Tibial nerve (tissue), 4 donors: ENCODE data around the gene CD55. TPM values are rescaled to one million over a fixed set of nuclear protein-coding genes. Genes with fewer than 3 reads are reported as not detected.

Experiments
- DNase-seq, 2 donors: peaks; one replicate each; pipeline ENCODE4 v3.0.0-alpha.2; 2019; ENCODE audit warnings: low spot score in 2 of 2
- H3K27ac ChIP-seq, 4 donors: fragments of 200-600 bp; sonication (generic) in 3 of 4; one replicate each; pipeline ENCODE4 v1.5.1; 2017 to 2019; ENCODE audit warnings: mild to moderate bottlenecking in 1 of 4
- H3K27me3 ChIP-seq, 2 donors: fragments of 200-600 bp; sonication (generic) in 1 of 2; one replicate each; pipeline versions ENCODE4 v1.5.1 to v1.6.0; 2017 to 2019
- H3K36me3 ChIP-seq, 3 donors: fragments of 200-600 bp; sonication (generic); one replicate each; pipeline ENCODE4 v1.5.1; 2018 to 2019
- H3K4me1 ChIP-seq, 4 donors: fragments of 200-600 bp; sonication (generic) in 3 of 4; one replicate each; pipeline ENCODE4 v1.5.1; 2017 to 2019
- H3K4me3 ChIP-seq, 4 donors: fragments of 200-600 bp; sonication (generic) in 3 of 4; one replicate each; pipeline ENCODE4 v1.5.1; 2017 to 2019; ENCODE audit warnings: mild to moderate bottlenecking in 1 of 4, moderate library complexity in 1 of 4
- H3K9me3 ChIP-seq, 4 donors: fragments of 200-600 bp; sonication (generic) in 3 of 4; one replicate each; pipeline ENCODE4 v1.5.1; 2017 to 2019
- CTCF ChIP-seq, 5 experiments: fragments of 200-600 bp in 3 of 5; fragments of 450-650 bp in 2 of 5; sonication (generic) in 3 of 5; IDR thresholded peaks; one replicate each; pipeline ENCODE4 v1.5.1; 2016 to 2019; ENCODE audit warnings: antibody characterized with exemption in 5 of 5, mild to moderate bottlenecking in 3 of 5, moderate library complexity in 2 of 5
- EP300 ChIP-seq, 2 donors: sonication (generic); formaldehyde crosslinking; IDR thresholded peaks; one replicate each; pipeline ENCODE4 v1.6.1; 2017; ENCODE audit warnings: antibody characterized with exemption in 2 of 2, mild to moderate bottlenecking in 1 of 2
- POLR2A ChIP-seq, 2 donors: fragments of 450-650 bp; IDR thresholded peaks; one replicate each; pipeline ENCODE4 v1.6.1; 2017; ENCODE audit warnings: antibody characterized with exemption in 2 of 2, mild to moderate bottlenecking in 2 of 2, moderate library complexity in 2 of 2
- WGBS, 2 donors: methylation state at CpG; one replicate each; pipeline ENCODE4 v1.1.5; 2018; 5-methylcytosine and 5-hydroxymethylcytosine counted together
- total RNA-seq, 4 donors: library from RNA; depleted of rRNA; stranded (reverse); fragments of >200 nt; gene quantifications; one replicate each; pipeline ENCODE4 v1.1.0, GENCODE V29; 2016

CD55 gene
- total RNA-seq, 4 donors from 2014 or later, result 60.8 to 94.2 (median 89.6) TPM

- Histone ChIP-seq H3K9me3 (no peaks in the 10 kb centered on the region), H3K27ac (peak overlapping the region in 2 of 4 donors; percentile 50 to 64), H3K27me3 (no peaks in the 10 kb centered on the region), H3K36me3 (no peaks in the 10 kb centered on the region), H3K4me1 (peaks cover 0 to 9% (median 0%) of the 10 kb centered on the region in 4 donors), H3K4me3 (no peak overlapping the region)
- WGBS, 2 donors, result 51 to 65% methylated on average over 2 of the region's 2 CpGs
- no peak for DNase-seq
- TF ChIP-seq EP300 (IDR thresholded peaks at IDR 0.05) (no peak), CTCF (IDR thresholded peaks at IDR 0.05) (no peak), POLR2A (IDR thresholded peaks at IDR 0.05) (no peak)
These were observed 23.3 kb upstream of the CD55 start for GRCh38 chr1:207298186-207298585.

- TF ChIP-seq POLR2A (IDR thresholded peaks at IDR 0.05), result no peak
- no peak for TF ChIP-seq EP300 (IDR thresholded peaks at IDR 0.05)
- no peak for TF ChIP-seq CTCF (IDR thresholded peaks at IDR 0.05)
- no peak overlapping the region for H3K4me3 ChIP-seq
- peak overlapping the region in 2 of 4 donors; percentile 50 to 64 for H3K27ac ChIP-seq
- no peaks in the 10 kb centered on the region for H3K36me3 ChIP-seq
- no peak for DNase-seq
- WGBS, 2 donors, result 53 to 57% methylated on average over 4 of the region's 4 CpGs
- H3K4me1 ChIP-seq, result peaks cover 0 to 9% (median 0%) of the 10 kb centered on the region in 4 donors
- H3K27me3 ChIP-seq, result no peaks in the 10 kb centered on the region
- H3K9me3 ChIP-seq, result no peaks in the 10 kb centered on the region
These were observed 22.7 kb upstream of the CD55 start for GRCh38 chr1:207298636-207299398.

GRCh38 chr1:207300970-207301369 lies 20.5 kb upstream of the CD55 start:
- Histone ChIP-seq H3K27me3 (no peaks in the 10 kb centered on the region), H3K4me1 (peaks cover 0 to 9% (median 0%) of the 10 kb centered on the region in 4 donors), H3K4me3 (no peak overlapping the region), H3K9me3 (no peaks in the 10 kb centered on the region), H3K27ac (no peak overlapping the region), H3K36me3 (no peaks in the 10 kb centered on the region)
- TF ChIP-seq EP300 (IDR thresholded peaks at IDR 0.05) (no peak), POLR2A (IDR thresholded peaks at IDR 0.05) (no peak), CTCF (IDR thresholded peaks at IDR 0.05) (no peak)
- no peak for DNase-seq

GRCh38 chr1:207302618-207303393 lies 18.7 kb upstream of the CD55 start:
- Histone ChIP-seq H3K27me3 (no peaks in the 10 kb centered on the region), H3K4me3 (no peak overlapping the region), H3K4me1 (peaks cover 0 to 9% (median 0%) of the 10 kb centered on the region in 4 donors), H3K36me3 (no peaks in the 10 kb centered on the region), H3K9me3 (no peaks in the 10 kb centered on the region), H3K27ac (no peak overlapping the region)
- DNase-seq, result no peak
- WGBS, 2 donors, result 84 to 95% methylated on average over 1 of the region's 1 CpG
- no peak for TF ChIP-seq CTCF (IDR thresholded peaks at IDR 0.05)
- no peak for TF ChIP-seq POLR2A (IDR thresholded peaks at IDR 0.05)
- TF ChIP-seq EP300 (IDR thresholded peaks at IDR 0.05), result no peak
